HCT116 (cell line): ENCODE results near the gene GALNT18. TPM values are rescaled to one million over a fixed set of nuclear protein-coding genes. Genes with fewer than 3 reads are reported as not detected.

ENCODE experiments used
- ATAC-seq: fragments of 200-7000 bp; cut with Tn5 transposase; 2 replicates; pipeline ENCODE4 v1.9.1; 2020; ENCODE audit warnings: mild to moderate bottlenecking, moderate library complexity
- BruUV-seq: library from RNA; stranded (reverse); fragments of 400-500 nt; replicated peaks from 2 replicates; lab custom pipeline; 2021; lab: Mats Ljungman, UMichigan
- CTCF ChIA-PET: fragments of 300-600 bp; sonication (Branson Sonifier 250); formaldehyde crosslinking; loops from one replicate; lab custom pipeline; 2021; ENCODE audit warnings: antibody characterized with exemption; lab: Charles Lee
- POLR2A ChIA-PET: fragments of 300-600, 350-600 bp; sonication (Branson Sonifier 250); formaldehyde crosslinking; loops from one replicate; lab custom pipeline; 2021; ENCODE audit warnings: antibody characterized with exemption; lab: Charles Lee
- RAD21 ChIA-PET, 2 experiments: fragments of 300-600 bp; sonication (Branson Sonifier 250); formaldehyde crosslinking; loops; one replicate each; lab custom pipeline; 2023; ENCODE audit warnings: low total read pairs in 2 of 2; ENCODE audit not compliant: uncharacterized antibody in 2 of 2, unreplicated experiment in 2 of 2, low non-redundant PET in 1 of 2; lab: Charles Lee
- DNase-seq: peaks from one replicate; pipeline ENCODE4 v3.0.0-alpha.2; 2010; ENCODE audit warnings: low read depth, low spot score
- H2AFZ ChIP-seq: fragments of 200-600 bp; shearing (Covaris generic), sonication (generic); 2 replicates; pipeline ENCODE4 v1.6.1; 2017; ENCODE audit warnings: low read depth, mixed run types, mixed read lengths, antibody characterized with exemption, low read length; ENCODE audit not compliant: poor library complexity, severe bottlenecking
- H3K27ac ChIP-seq: 2 replicates; pipeline ENCODE4 v1.5.1; 2012; ENCODE audit warnings: low read depth, low read length
- H3K27me3 ChIP-seq: fragments of 200-600 bp; sonication (generic); 2 replicates; pipeline ENCODE4 v1.6.1; 2016; ENCODE audit warnings: mixed run types, low read length, mixed read lengths; ENCODE audit not compliant: insufficient read depth
- H3K36me3 ChIP-seq, 2 experiments: fragments of 200-500 bp in 1 of 2; fragments of 200-600 bp in 1 of 2; sonication (Bioruptor generic) in 1 of 2; sonication (generic) in 1 of 2; 2 replicates each; pipeline versions ENCODE4 v1.5.1 to v1.6.1; 2014 to 2016; ENCODE audit warnings: low read length in 2 of 2, inconsistent platforms in 1 of 2, mixed read lengths in 1 of 2, mixed run types in 1 of 2; ENCODE audit not compliant: insufficient read depth in 2 of 2, control insufficient read depth in 1 of 2
- H3K4me1 ChIP-seq, 2 experiments: fragments of 200-600 bp in 1 of 2; sonication (generic) in 1 of 2; 2 replicates each; pipeline versions ENCODE4 v1.5.1 to v1.6.1; 2012 to 2017; ENCODE audit warnings: low read length in 2 of 2, inconsistent platforms in 1 of 2, mild to moderate bottlenecking in 1 of 2, mixed read lengths in 1 of 2, mixed run types in 1 of 2, moderate library complexity in 1 of 2; ENCODE audit not compliant: insufficient read depth in 2 of 2, control insufficient read depth in 1 of 2
- H3K4me2 ChIP-seq: fragments of 200-600 bp; sonication (generic); 2 replicates; pipeline ENCODE4 v1.6.1; 2017; ENCODE audit warnings: mixed run types, low read length, mixed read lengths
- H3K4me3 ChIP-seq, 2 experiments: fragments of 200-600 bp in 1 of 2; sonication (generic) in 1 of 2; replicated peaks in 1 of 2; 2 replicates each; pipeline ENCODE4 v1.5.1; 2011 to 2016; ENCODE audit warnings: low read length in 2 of 2, control low read depth in 1 of 2, low read depth in 1 of 2, mild to moderate bottlenecking in 1 of 2, mixed read lengths in 1 of 2, mixed run types in 1 of 2
- H3K79me2 ChIP-seq: fragments of 200-600 bp; sonication (generic); 2 replicates; pipeline ENCODE4 v1.6.1; 2017; ENCODE audit warnings: mild to moderate bottlenecking, mixed run types, low read length, moderate library complexity, mixed read lengths; ENCODE audit not compliant: insufficient read depth
- H3K9ac ChIP-seq: fragments of 200-600 bp; sonication (generic); 2 replicates; pipeline ENCODE4 v1.6.1; 2016; ENCODE audit warnings: low read length, mixed read lengths
- H3K9me2 ChIP-seq: fragments of 200-600 bp; sonication (generic), shearing (Covaris generic); 2 replicates; pipeline ENCODE4 v1.6.1; 2017; ENCODE audit warnings: mixed run types, mild to moderate bottlenecking, moderate library complexity; ENCODE audit not compliant: insufficient read depth
- H3K9me3 ChIP-seq, 2 experiments: fragments of 200-500 bp in 1 of 2; fragments of 200-600 bp in 1 of 2; sonication (Bioruptor generic) in 1 of 2; sonication (generic) in 1 of 2; 2 replicates each; pipeline ENCODE4 v1.6.1; 2014 to 2017; ENCODE audit warnings: low read length in 2 of 2, mixed read lengths in 2 of 2, inconsistent platforms in 1 of 2, low read depth in 1 of 2, mild to moderate bottlenecking in 1 of 2, mixed run types in 1 of 2, moderate library complexity in 1 of 2; ENCODE audit not compliant: control insufficient read depth in 1 of 2, insufficient read depth in 1 of 2
- H4K20me1 ChIP-seq: fragments of 200-600 bp; sonication (generic), shearing (Covaris generic); 2 replicates; pipeline ENCODE4 v1.6.1; 2017; ENCODE audit warnings: mixed run types, mild to moderate bottlenecking, moderate library complexity; ENCODE audit not compliant: insufficient read depth
- CBX3 ChIP-seq: IDR thresholded peaks from 2 replicates; pipeline ENCODE4 v1.6.1; 2012; ENCODE audit warnings: low read depth
- CEBPB ChIP-seq: IDR thresholded peaks from 2 replicates; pipeline ENCODE4 v1.6.1; 2012; ENCODE audit warnings: low read depth
- EZH2 ChIP-seq: fragments of 200-600 bp; sonication (generic); IDR thresholded peaks from 2 replicates; pipeline ENCODE4 v1.6.1; 2017; ENCODE audit warnings: antibody characterized with exemption, mixed run types
- EZH2phosphoT487 ChIP-seq: fragments of 200-600 bp; IDR thresholded peaks from 2 replicates; pipeline ENCODE4 v1.6.1; 2018; ENCODE audit warnings: antibody characterized with exemption, borderline replicate concordance
- POLR2A ChIP-seq: IDR thresholded peaks from 2 replicates; pipeline ENCODE4 v1.7.0; 2011; ENCODE audit warnings: borderline replicate concordance; ENCODE audit not compliant: insufficient read depth, insufficient read length; ENCODE audit errors: extremely low read depth
- POLR2AphosphoS5 ChIP-seq: IDR thresholded peaks from 2 replicates; pipeline ENCODE4 v1.6.1; 2011; ENCODE audit warnings: mild to moderate bottlenecking, low read depth, low read length, moderate library complexity
- RAD21 ChIP-seq: IDR thresholded peaks from 2 replicates; pipeline ENCODE4 v1.6.1; 2012; ENCODE audit warnings: low read depth, mild to moderate bottlenecking
- SP1 ChIP-seq: IDR thresholded peaks from 2 replicates; pipeline ENCODE4 v1.6.1; 2012; ENCODE audit warnings: low read depth
- SRF ChIP-seq: IDR thresholded peaks from 2 replicates; pipeline ENCODE4 v1.6.1; 2012; ENCODE audit warnings: low read depth
- TCF7L2 ChIP-seq: IDR thresholded peaks from 2 replicates; pipeline ENCODE4 v1.7.0; 2011; ENCODE audit warnings: borderline replicate concordance, inconsistent platforms; ENCODE audit not compliant: insufficient read depth, insufficient read length; ENCODE audit errors: extremely low read depth
- ZBTB33 ChIP-seq: IDR thresholded peaks from 2 replicates; pipeline ENCODE4 v1.6.1; 2011; ENCODE audit warnings: mild to moderate bottlenecking, low read length, moderate library complexity; ENCODE audit not compliant: insufficient replicate concordance; ENCODE audit errors: extremely low read depth
- ZFX ChIP-seq: fragments of 450-650 bp; IDR thresholded peaks from 2 replicates; pipeline ENCODE4 v1.6.1; 2017
- intact Hi-C: fragments of 100-400 bp; cut with micrococcal nuclease; formaldehyde crosslinking; loops from 2 replicates; pipeline ENCODE4 v1.10.0; 2022
- total RNA-seq: library from RNA; stranded (reverse); gene quantifications from one replicate; pipeline ENCODE4 v1.2.1, GENCODE V29; 2021; ENCODE audit not compliant: unreplicated experiment

Gene GALNT18
- total RNA-seq, 1 experiment from 2014 or later, result 19.9 TPM

DNA sequence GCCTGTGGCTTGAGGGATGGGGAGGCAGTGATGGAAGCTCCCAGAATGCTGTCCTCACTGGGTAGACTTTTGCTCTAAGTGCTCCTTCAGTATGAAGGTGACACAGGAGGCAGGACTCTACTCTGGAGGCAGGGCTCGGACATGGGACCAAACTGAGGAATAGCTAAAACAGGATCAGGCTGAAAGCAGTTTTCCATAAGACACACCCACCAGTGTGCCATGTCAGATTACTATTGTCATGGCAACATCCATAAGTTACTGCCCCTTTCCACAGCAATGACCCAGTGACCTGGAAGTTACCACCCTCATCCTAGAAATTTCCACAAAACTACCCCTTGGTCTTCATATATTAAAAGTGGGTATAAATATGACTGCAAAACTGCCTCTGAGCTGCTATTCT lies 43.6 kb upstream of the GALNT18 start:
- Histone ChIP-seq H3K9me3 (no peaks in the 10 kb centered on the region), H3K79me2 (no peaks in the 10 kb centered on the region), H3K36me3 (no peaks in the 10 kb centered on the region), H3K9ac (no peak overlapping the region), H4K20me1 (no peaks in the 10 kb centered on the region), H3K9me2 (no peaks in the 10 kb centered on the region), H3K4me3 (no peak overlapping the region), H3K27ac (no peak overlapping the region), H3K4me2 (no peak overlapping the region), H3K27me3 (peaks cover 3% of the 10 kb centered on the region; the same call in 1 of the 2 replicates), H3K4me1 (no peaks in the 10 kb centered on the region), H2AFZ (no peak overlapping the region)
- ChIA-PET POLR2A (no interaction called here), CTCF (no interaction called here), RAD21 (no interaction called here)
- intact Hi-C loops, result no loop called here
- ATAC-seq (no peak), DNase-seq (no peak)
- BruUV-seq, result no TSS peak
- no peak for TF ChIP-seq CEBPB
- no peak for TF ChIP-seq POLR2A
- no peak for TF ChIP-seq EZH2phosphoT487
- TF ChIP-seq SRF, result no peak
- TF ChIP-seq RAD21, result no peak
- no peak for TF ChIP-seq ZFX
- no peak for TF ChIP-seq EZH2
- no peak for TF ChIP-seq TCF7L2
- no peak for TF ChIP-seq POLR2AphosphoS5
- no peak for TF ChIP-seq ZBTB33
- no peak for TF ChIP-seq SP1
- no peak for TF ChIP-seq CBX3
